ENCODE measurements around the gene EXOC7.

DNA sequence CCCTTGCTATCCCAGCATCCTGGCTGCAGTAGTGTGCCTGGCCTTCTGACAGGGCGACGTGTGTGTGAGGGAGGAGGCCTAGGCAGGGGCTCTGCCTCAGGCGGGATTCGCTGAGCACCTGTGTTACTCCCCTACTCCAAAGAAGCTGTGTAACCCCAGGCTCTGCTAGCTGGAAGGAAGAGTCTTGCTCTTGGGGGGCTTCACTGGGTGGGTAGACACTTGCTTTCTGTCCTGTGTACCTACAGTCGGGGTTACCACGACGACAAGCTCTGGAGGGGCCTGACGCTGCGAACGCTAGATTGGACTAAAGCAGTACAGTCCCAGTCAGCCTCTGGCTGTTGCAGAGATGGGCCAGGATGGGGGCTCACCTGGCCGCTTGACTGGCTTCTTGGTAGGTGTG lies 9.5 kb downstream of the EXOC7 start:
- TF ChIP-seq POLR2A (IDR thresholded peaks at IDR 0.05): no peak
- TF ChIP-seq CTCF (IDR thresholded peaks at IDR 0.05): no peak
